ENCODE measurements around the gene HNRNPD.
"Not testable (repeated sequence)": the region's sequence is repeated elsewhere in the genome, so short reads cannot be mapped to it uniquely, and the experiment has no call there.

HNRNPD gene, protein sequence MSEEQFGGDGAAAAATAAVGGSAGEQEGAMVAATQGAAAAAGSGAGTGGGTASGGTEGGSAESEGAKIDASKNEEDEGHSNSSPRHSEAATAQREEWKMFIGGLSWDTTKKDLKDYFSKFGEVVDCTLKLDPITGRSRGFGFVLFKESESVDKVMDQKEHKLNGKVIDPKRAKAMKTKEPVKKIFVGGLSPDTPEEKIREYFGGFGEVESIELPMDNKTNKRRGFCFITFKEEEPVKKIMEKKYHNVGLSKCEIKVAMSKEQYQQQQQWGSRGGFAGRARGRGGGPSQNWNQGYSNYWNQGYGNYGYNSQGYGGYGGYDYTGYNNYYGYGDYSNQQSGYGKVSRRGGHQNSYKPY

DNA sequence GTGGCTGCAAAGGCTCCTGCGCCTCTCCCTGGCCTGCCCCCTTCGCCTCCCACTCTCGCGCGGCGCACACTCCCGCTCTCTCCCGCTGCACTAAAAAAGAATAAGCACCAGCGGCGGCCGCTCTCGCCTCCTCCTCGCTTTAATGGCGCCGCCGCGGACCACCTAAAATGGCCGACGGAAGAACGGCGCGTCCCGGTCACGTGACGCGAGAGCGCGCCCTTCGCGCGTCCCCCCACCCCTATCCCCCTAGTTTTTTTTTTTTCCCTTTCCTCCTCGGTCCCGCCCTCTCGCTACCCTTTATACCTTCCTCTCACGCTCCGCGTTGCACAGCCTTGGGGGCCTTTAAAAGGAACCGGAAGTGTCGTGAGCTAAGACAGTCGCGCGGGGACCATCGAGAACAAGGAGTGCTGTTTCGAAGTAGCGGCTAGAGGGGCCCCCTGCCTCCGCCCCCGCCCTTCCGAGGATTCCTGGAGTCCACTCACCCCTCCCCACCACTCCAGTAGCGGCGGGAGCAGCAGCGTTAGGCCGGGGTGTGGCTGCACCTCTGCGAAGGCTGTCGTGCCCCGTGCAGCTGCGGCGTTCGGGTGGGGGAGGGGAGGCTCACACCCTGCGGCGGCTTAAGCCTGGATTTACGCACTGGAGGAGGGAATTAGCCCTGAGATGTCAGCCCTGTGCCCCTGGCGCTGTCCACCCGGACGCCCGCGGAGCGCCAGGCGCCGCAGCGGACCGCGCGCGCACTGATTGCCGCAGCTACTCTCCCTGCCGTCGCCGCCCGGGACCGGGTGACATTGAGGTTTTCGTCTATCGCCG lies at the start of gene HNRNPD:
Gene HNRNPD, minus strand, starts transcription at position 176 of the 810 bp plus-strand sequence. CDS start 313 bp downstream, outside the sequence.
- peak; percentile 89 to 96 (median 92) for DNase-seq

DNA sequence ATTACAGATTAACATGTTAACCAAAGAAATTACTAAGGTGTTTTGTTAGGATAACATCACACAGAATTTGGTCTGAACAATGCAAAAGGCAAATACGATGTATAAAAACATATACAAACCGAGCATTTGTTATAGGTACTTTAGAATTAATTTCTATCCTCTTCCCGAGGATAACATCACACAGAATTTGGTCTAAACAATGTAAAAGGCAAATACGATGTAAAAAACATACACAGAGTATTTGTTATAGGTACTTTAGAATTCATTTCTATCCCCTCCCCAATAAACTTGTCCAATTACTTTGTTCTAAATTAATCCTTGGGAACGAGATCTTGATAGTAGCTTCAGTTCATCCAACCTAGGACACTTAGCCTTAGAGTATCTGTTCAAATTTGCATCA lies 48.8 kb upstream of the HNRNPD start:
- peak in 1 of 6 experiments; percentile 33 for DNase-seq

DNA sequence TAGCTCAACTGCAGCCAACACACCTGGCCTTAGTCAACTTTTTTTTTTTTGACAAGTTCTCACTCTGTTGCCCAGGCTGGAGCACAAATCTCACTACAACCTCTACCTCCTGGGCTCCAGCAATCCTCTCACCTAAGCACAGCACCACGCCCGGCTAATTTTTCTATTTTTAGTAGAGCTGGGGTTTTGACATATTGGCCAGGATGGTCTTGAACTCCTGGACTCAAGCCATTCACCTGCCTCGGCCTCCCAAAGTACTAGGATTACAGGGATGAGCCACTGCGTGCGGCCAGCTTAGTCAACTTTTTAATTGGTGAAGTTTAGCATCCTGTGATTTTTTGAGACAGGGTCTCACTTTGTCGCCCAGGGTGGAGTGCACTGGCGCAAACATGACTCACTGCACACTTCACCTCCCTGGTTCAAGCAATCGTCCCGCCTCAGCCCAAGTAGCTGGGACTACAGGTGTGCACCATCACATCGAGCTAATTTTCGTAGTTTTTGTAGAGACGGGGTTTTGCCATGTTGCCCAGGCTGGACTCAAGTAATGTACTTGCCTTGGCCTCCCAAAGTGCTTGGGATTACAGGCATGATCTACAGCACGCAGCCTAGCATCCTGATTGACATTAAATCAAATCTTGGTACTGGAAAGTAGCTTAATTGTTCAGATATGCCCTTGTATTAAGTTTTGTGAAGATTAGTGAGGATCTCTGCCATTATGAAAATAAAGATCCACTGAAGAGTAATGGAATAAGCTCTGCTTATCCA lies 48.2 kb upstream of the HNRNPD start:
- peak in 1 of 6 experiments; percentile 33 for DNase-seq

DNA sequence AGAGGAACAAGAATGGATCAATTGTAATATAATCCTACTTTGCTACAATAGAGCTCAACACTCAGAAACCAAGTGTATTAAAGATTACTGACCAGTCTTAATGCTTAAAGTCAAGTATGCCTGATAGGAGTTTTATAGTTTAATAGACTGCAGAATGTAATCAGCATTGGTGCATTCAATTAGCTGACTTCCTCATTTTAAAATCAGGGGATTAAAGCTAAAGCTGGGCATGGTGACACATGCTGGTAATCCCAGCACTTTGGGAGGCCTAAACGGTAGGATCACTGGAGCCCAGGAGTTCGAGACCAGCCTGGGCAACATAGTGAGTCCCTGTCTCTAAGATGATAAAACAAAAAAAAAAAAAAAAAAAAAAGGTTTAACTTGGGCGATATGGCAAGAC lies 45.7 kb upstream of the HNRNPD start:
- DNase-seq, result no peak

DNA sequence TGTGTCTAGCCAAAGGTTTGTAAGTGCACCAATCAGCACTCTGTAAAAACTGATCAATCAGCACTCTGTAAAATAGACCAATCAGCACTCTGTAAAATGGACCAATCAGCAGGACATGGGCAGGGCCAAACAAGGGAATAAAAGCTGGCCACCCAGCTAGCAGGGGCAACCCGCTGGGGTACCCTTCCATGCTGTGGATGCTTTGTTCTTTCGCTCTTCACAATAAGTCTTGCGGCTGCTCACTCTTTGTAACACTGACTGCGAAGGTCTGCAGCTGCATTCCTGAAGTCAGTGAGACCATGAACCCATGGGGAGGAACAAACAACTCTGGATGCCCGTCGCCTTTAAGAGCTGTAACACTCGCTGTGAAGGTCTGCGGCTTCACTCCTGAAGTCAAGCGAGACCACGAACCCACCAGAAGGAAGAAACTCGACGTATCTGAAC lies 42.2 kb upstream of the HNRNPD start:
- DNase-seq, result no peak

DNA sequence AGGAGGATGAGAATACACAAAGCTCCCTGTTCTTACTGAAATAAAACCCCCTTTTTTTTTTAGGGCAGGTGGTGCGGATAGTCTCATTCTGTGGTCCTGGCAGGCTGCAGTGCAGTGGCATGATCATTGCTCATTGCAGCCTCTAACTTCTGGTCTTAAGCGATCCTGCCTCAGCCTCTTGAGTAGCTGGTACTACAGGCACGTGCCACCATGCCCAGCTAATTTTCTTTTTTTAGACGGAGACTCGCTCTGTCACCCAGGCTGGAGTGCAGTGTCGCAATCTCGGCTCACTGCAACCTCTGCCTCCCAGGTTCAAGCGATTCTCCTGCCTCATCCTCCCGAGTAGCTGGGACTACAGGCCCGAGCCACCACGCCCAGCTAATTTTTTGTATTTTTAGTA lies 41.3 kb upstream of the HNRNPD start:
- not testable (repeated sequence) for DNase-seq

DNA sequence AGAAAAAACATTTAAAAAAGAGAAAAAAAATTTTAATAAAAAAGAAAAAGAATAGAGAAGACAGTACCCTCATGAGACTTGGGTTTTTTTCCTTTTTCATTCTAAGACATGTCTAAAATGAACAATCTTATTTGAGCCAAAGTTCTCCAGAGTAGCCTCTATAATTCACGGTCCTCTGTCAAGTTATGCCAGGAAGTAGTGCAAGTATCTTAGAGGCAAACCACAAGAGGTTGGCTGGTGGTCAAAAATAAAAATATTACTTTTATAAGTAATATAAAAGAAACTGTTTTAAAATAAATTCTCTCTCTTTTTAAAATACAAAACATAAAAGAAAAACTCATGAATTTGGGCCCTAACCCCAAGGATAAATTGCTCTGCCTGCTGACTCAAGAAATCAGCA lies 29.9 kb upstream of the HNRNPD start:
- DNase-seq, result no peak

DNA sequence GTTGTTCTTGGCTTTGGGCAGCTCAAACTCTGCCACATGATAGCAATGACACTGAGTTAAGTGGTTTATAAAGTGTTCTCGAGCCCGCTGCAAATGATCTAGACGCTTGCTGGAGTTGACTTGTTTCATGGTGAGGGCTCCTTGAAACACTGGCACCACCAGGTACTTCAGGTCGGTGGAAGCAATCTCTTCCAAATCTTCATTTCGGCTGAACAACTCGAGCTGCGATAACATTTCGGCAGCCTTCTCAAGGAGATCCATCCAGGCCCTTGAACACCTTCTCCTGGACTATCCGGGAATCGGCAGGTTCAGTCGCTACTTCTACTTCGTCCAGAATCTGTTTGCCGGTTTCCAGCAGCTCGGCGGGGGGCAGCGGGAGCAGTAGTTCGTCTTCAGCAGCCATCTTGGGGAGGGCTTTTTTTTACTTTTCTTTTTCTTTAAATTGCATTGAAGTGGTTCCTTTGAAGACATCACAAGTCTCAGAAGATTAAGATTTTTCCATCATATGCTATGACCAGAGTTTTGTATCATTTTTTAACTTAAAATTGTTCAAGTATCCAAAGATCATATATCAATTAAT lies 28.5 kb upstream of the HNRNPD start:
- DNase-seq, result no peak

DNA sequence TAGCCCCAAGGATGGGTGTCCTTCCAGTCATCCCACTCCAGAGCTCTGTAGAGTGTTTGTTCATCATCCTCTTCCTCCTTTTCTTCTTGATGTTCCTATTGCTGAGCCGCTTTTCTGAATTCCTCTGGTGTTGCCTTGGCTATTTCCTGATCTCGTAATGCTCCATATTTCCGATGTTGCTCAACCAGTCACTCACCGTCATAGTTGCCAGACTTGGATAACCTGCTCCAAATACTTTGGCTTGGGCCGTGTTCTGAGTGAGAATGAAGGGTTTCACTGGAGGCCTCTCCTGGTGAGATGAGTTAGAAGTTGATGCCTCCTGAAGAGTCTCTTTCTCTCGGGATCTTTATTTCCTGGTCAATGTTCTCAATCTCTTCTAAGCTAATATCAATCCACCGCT lies 27.8 kb upstream of the HNRNPD start:
- no peak for DNase-seq

DNA sequence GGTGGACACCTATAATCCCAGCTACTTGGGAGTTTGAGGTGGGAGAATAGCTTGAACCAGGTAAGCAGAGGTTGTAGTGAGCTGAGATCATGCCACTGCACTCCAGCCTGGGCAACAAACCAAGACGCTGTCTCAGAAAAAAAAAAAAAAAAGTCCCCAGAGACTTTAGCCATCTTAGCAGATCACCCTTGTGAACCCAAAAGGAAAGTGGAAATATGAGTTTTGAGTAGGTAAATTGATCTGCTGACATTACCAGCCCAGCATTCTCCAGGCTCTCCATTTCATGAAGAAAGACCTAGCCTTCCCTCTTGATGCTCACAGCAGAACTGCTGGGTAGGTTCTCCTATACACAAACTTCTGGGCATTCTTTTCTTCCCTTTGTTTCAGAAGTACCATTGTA lies 24.5 kb upstream of the HNRNPD start:
- DNase-seq, result no peak

DNA sequence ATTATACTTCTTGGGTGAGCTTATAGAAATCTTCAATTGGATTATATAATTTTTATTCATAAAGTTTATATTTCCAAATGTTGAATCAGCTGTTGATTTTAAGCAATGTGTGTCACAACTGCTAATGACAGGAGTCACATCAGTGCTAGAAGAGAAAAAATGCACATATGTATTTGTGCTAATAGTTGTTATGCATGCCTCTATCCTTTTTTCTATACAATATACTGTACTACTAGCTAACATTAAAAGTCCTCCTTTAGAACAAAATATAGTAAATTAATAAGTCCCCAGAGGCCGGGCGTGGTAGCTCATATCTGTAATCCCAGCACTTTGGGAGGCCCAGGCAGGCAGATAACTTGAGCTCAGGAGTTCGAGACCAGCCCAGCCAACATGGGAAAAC lies 23.7 kb upstream of the HNRNPD start:
- DNase-seq, result no peak

DNA sequence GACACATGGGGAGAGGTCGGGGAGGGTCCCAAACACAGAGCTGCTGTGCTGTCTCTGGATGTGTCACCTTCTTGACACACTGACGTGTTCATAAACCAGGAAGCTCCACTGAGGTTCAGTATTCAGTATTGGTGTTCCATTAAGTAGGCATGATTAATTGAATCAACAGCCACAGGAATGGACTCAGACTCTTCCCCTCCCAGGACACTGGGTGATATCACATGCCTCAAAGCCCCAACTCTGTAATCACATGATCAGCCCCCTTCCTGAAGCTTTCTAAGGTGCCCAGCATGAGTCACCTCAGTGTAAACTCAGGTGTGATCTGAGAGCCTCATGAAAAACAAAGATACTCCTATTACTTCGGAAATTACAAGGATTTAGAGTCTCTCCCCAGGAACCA lies 21.1 kb upstream of the HNRNPD start:
- no peak for DNase-seq

DNA sequence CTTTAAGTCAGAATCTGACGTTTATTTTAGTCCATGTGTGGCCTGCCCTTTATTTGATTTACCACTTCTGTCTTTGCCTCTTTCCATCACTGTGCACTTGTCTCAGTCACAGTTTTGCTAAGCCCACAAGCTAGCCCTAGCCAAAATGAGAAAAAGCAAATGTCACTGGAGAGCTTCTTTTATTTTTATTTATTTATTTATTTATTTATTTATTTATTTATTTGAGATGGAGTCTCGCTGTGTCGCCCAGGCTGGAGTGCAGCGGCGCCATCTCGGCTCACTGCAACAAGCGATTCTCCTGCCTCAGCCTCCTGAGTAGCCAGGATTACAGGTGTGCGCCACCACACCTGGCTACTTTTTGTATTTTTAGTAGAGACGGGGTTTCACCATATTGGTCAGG lies 16.3 kb upstream of the HNRNPD start:
- DNase-seq, result not testable (repeated sequence)

DNA sequence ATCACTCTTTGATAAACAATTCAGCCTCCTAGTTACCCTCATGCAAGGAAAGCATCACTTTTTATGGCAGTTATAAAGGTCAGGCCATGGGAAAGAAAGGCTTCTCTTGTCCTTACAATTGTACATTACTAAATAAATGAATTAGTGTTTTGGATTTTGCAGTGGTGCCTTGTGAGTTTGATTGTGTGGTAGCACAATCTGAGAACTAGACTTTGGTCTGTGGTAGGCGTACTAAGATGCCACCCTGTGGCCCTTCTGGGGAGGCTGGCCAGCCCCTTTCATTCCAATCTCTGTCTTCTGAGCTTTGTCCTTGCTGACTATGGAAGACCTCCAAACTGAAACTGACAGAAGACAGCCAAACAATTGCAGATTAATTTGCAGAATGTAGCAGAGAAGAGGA lies 14.6 kb upstream of the HNRNPD start:
- DNase-seq, result no peak

DNA sequence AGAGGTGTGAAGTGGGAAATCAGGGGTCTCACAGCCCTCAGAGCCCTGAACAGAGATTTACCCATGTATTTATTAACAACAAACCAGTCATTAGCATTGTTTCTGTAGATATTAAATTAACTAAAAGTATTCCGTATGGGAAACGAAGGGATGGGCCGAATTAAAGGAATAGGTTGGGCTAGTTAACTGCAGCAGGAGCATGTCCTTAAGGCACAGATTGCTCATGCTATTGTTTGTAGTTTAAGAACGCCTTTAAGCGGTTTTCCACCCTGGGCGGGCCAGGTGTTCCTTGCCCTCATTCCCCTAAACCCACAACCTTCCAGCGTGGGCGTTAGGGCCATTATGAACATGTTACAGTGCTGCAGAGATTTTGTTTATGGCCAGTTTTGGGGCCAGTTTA lies 12.5 kb upstream of the HNRNPD start:
- not testable (repeated sequence) for DNase-seq

DNA sequence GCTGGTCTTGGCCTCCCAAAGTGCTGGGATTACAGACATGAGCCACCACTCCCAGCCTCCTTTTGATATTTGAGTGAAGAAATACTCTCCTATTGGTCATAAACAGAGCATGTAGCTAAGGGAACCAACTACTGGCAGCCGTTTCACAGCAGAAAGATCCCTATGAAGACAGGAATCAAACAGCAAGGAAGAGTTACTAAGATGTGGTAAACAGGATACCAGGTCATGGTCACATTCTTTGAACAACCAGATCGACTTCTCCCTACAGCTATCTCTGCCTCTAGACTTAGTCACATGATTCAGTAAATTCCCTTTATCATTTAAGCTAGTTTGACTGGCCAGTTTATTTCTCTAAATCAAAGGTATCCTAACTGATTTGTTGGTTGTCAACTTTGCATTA lies 9.0 kb upstream of the HNRNPD start:
- DNase-seq, result no peak

DNA sequence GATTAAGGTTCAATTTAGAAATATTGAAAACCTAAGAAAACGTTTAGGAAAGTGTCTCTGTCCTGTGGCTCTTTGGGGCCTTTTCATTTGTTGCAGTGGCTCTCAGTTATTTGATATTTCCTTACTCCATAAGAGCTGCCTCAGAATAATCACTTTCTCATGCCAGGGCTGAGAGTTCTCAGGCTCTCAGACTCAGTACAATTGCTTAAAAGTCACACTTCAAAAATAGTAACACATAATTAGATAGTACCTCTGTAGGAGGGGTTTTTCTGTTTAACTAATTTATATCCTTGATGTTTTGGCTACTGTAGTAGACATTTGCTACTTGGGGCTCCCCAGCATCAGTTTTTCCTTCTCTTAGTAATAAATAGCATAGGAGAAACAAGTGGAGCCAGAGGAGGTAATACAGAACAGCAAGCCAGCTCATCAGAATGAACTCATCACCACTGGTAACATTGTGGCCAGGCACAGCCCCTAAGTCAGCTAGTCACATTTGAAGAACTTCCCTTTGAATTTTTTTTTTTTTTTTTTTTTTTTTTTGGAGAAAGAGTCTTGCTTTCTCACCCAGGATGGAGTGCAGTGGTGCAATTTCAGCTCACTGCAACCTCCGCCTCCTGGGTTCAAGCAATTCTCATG lies 8.0 kb upstream of the HNRNPD start:
- no peak for DNase-seq

DNA sequence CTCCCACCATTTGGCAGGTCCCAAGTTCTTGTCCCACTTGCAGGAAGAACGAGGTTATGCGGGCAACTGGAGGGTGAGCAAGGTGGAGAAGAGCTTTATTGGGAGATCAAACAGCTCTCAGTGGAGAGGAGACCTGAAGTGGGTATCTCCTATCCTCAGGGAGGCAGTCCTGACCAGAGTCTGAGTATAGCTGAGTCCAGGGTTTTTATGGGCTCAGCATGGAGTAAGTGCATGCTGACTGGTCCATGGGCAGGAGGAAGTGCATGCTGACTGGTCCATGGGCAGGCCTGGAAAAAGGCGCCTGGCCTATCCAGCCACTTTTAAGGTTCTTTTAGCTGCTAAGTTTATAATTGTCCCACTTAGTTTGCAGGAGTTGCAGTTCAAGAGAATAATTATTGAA lies 7.4 kb upstream of the HNRNPD start:
- no peak for DNase-seq

DNA sequence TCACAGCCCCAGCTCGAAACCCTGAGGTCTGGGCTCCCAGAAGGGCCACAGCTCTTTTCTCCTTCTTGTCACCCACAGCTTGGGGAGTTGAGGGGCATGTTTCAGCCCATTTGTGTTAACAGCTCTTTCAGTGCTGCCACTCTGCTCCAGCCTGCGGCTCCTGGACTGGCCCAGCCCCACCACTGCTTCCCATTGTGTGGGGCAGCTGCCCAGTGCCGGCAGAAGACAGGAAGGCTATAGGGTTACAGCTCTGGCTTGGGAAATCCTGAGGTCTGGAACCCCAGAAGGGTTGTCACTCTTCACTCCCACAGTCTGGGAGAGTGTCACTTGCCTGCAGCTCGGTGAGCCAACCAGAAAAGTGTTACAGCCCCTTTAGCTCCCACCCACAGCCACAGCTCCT lies 7.0 kb upstream of the HNRNPD start:
- DNase-seq, result no peak

DNA sequence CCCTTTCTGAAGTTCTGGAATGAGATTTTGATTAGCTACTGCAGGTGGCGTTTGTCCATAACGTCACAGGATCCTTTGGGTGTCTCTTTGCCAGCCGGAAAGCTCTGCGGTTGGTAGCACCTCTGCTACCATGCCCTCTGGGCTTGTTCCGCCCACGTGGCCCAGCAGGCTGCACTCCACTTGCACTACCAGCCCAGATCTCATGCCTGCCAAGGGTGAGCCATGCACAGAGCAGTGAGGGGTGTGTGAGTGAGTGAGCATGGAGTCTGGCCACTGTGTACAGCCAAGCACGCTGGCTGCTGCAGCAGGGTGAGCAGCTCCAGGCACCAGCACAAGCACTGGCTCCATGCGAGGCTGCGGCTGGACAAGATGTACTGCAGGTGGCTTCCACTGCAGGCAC lies 6.6 kb upstream of the HNRNPD start:
- DNase-seq, result no peak

DNA sequence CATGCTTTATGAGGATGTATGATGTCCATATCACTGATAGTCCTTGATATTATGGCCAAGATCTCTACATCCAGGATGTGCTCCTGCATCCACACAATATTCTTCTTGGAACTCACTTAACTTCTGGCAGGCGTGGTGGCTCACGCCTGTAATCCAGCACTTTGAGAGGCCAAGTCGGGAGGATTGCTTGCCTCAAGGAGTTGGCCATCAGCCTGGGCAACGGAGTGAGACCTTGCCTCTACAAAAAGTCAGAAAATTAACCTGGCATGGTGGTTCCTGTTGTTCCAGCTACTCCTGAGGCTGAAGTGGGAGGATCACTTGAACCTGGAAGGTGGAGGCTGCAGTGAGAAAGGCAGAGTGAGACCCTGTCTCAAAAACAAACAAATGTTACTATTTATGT lies 2.3 kb upstream of the HNRNPD start:
- DNase-seq, result no peak

DNA sequence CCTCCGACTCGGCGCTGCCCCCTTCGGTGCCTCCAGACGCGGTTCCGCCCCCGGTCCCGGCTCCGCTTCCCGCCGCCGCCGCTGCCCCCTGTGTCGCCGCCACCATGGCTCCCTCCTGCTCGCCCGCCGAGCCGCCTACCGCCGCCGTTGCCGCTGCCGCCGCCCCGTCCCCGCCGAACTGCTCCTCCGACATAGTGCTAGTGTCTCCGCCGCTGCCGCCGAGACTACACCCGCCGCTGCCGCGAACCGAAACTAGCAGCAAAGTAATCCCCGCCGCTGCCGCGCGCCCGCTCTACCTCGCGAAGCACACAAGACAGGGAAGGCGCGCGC lies 340 bp downstream of the HNRNPD start:
- DNase-seq, result peak in 2 of 6 experiments; percentile 39 to 66
